IMR-90 (cell line): Measurements from ENCODE around the gene ADAMTS17. TPM values are rescaled to one million over a fixed set of nuclear protein-coding genes. Genes with fewer than 3 reads are reported as not detected.

Experiments used
- ATAC-seq: fragments of 200-7000 bp; cut with Tn5 transposase; 2 replicates; pipeline ENCODE4 v1.9.1; 2020; ENCODE audit warnings: low read depth, mild to moderate bottlenecking, moderate library complexity
- BruUV-seq: library from RNA; stranded (reverse); fragments of 400-500 nt; replicated peaks from 2 replicates; lab custom pipeline; 2021; lab: Mats Ljungman, UMichigan
- CTCF ChIA-PET: fragments of 300-600 bp; formaldehyde crosslinking; extraction: SDS; loops from one replicate; lab custom pipeline; 2021; ENCODE audit warnings: antibody characterized with exemption; lab: Yijun Ruan, JAX
- POLR2A ChIA-PET: fragments of 300-600 bp; sonication (Branson Sonifier 250); formaldehyde crosslinking; loops from one replicate; lab custom pipeline; 2022; ENCODE audit warnings: antibody characterized with exemption; ENCODE audit not compliant: unreplicated experiment; lab: Charles Lee
- DNase-seq: peaks from one replicate; pipeline ENCODE4 v3.0.0; 2013
- H2AFZ ChIP-seq: replicated peaks from 2 replicates; pipeline ENCODE3; 2013; ENCODE audit warnings: low read length, mild to moderate bottlenecking; ENCODE audit not compliant: poor library complexity
- H2AK5ac ChIP-seq: 2 replicates; pipeline ENCODE4 v1.6.1; 2013; ENCODE audit warnings: low read depth, low read length, inconsistent platforms
- H2AK9ac ChIP-seq: replicated peaks from 2 replicates; pipeline ENCODE3; 2013; ENCODE audit warnings: mild to moderate bottlenecking, low read depth, low read length, moderate library complexity; ENCODE audit not compliant: poor library complexity
- H2BK120ac ChIP-seq: 2 replicates; pipeline ENCODE4 v1.6.1; 2013; ENCODE audit warnings: low read depth, low read length, inconsistent platforms
- H2BK15ac ChIP-seq: 3 replicates; pipeline ENCODE4 v1.6.1; 2013; ENCODE audit warnings: low read depth, low read length, inconsistent platforms
- H2BK20ac ChIP-seq: 2 replicates; pipeline ENCODE4 v1.6.1; 2013; ENCODE audit warnings: low read depth, mild to moderate bottlenecking, inconsistent platforms, low read length, moderate library complexity
- H2BK5ac ChIP-seq: 2 replicates; pipeline ENCODE4 v1.6.1; 2013; ENCODE audit warnings: mild to moderate bottlenecking, low read depth, low read length, inconsistent platforms; ENCODE audit not compliant: poor library complexity, severe bottlenecking
- H3K14ac ChIP-seq: replicated peaks from 2 replicates; pipeline ENCODE4 v1.6.1; 2013; ENCODE audit warnings: low read depth, low read length, inconsistent platforms
- H3K18ac ChIP-seq: 2 replicates; pipeline ENCODE4 v1.6.1; 2013; ENCODE audit warnings: low read depth, low read length, control low read depth
- H3K23ac ChIP-seq: 2 replicates; pipeline ENCODE4 v1.6.1; 2013; ENCODE audit warnings: low read depth, low read length, inconsistent platforms
- H3K27ac ChIP-seq: 2 replicates; pipeline ENCODE4 v1.5.1; 2013; ENCODE audit warnings: mild to moderate bottlenecking, control low read depth, low read length; ENCODE audit not compliant: insufficient read depth
- H3K27me3 ChIP-seq: 2 replicates; pipeline ENCODE4 v1.6.1; 2013; ENCODE audit warnings: low read length; ENCODE audit not compliant: control insufficient read depth, insufficient read depth
- H3K36me3 ChIP-seq: 2 replicates; pipeline ENCODE4 v1.6.1; 2013; ENCODE audit warnings: low read length, mixed read lengths; ENCODE audit not compliant: control insufficient read depth, insufficient read depth
- H3K4ac ChIP-seq: 2 replicates; pipeline ENCODE4 v1.6.1; 2013; ENCODE audit warnings: low read depth, low read length, inconsistent platforms
- H3K4me1 ChIP-seq: 2 replicates; pipeline ENCODE4 v1.6.1; 2013; ENCODE audit warnings: low read length, mixed read lengths; ENCODE audit not compliant: control insufficient read depth, insufficient read depth
- H3K4me2 ChIP-seq: 2 replicates; pipeline ENCODE4 v1.6.1; 2013; ENCODE audit warnings: low read depth, mild to moderate bottlenecking, control low read depth, low read length, moderate library complexity
- H3K4me3 ChIP-seq: 2 replicates; pipeline ENCODE4 v1.5.1; 2013; ENCODE audit warnings: low read depth, mild to moderate bottlenecking, control low read depth, low read length, moderate library complexity; ENCODE audit not compliant: insufficient read depth
- H3K56ac ChIP-seq: 2 replicates; pipeline ENCODE4 v1.6.1; 2013; ENCODE audit warnings: low read length, inconsistent platforms; ENCODE audit not compliant: insufficient read depth; ENCODE audit errors: extremely low read depth
- H3K79me1 ChIP-seq, 2 experiments: 2 replicates each; pipeline ENCODE4 v1.6.1; 2013; ENCODE audit warnings: low read length in 2 of 2, inconsistent platforms in 1 of 2, low read depth in 1 of 2
- H3K9ac ChIP-seq: 2 replicates; pipeline ENCODE4 v1.6.1; 2013; ENCODE audit warnings: low read depth, low read length, control low read depth
- H3K9me1 ChIP-seq: 2 replicates; pipeline ENCODE4 v1.6.1; 2013; ENCODE audit warnings: low read length, inconsistent platforms; ENCODE audit not compliant: insufficient read depth
- H3K9me3 ChIP-seq: 2 replicates; pipeline ENCODE4 v1.6.1; 2013; ENCODE audit warnings: low read length; ENCODE audit not compliant: control insufficient read depth, insufficient read depth
- H4K20me1 ChIP-seq: 2 replicates; pipeline ENCODE4 v1.6.1; 2013; ENCODE audit warnings: low read length, inconsistent platforms; ENCODE audit not compliant: insufficient read depth
- H4K5ac ChIP-seq: 2 replicates; pipeline ENCODE4 v1.6.1; 2013; ENCODE audit warnings: mild to moderate bottlenecking, low read depth, low read length, control low read depth
- H4K8ac ChIP-seq, 2 experiments: 2 replicates each; pipeline ENCODE4 v1.6.1; 2013; ENCODE audit warnings: low read depth in 2 of 2, low read length in 2 of 2, control low read depth in 1 of 2, inconsistent platforms in 1 of 2
- H4K91ac ChIP-seq: 2 replicates; pipeline ENCODE4 v1.6.1; 2013; ENCODE audit warnings: low read depth, low read length, inconsistent platforms; ENCODE audit not compliant: insufficient read depth
- BHLHE40 ChIP-seq: fragments of 150-350 bp; IDR thresholded peaks from 2 replicates; pipeline ENCODE4 v1.6.1; 2016; ENCODE audit warnings: mild to moderate bottlenecking, low read depth, low read length
- CEBPB ChIP-seq: IDR thresholded peaks from 2 replicates; pipeline ENCODE4 v1.6.1; 2012; ENCODE audit warnings: low read depth, low read length, improper control_type of control experiment
- CHD1 ChIP-seq: IDR thresholded peaks from 2 replicates; pipeline ENCODE4 v1.6.1; 2012; ENCODE audit warnings: low read depth, low read length, improper control_type of control experiment
- FOS ChIP-seq: fragments of 150-350 bp; IDR thresholded peaks from 2 replicates; pipeline ENCODE4 v1.6.1; 2016; ENCODE audit warnings: low read depth, low read length
- MAFK ChIP-seq: IDR thresholded peaks from 2 replicates; pipeline ENCODE4 v1.6.1; 2012; ENCODE audit warnings: low read depth, low read length, improper control_type of control experiment
- MAZ ChIP-seq: IDR thresholded peaks from 2 replicates; pipeline ENCODE4 v1.6.1; 2012; ENCODE audit warnings: low read depth, mild to moderate bottlenecking, low read length, improper control_type of control experiment, moderate library complexity, borderline replicate concordance
- MXI1 ChIP-seq: IDR thresholded peaks from 2 replicates; pipeline ENCODE4 v1.6.1; 2012; ENCODE audit warnings: low read depth, mild to moderate bottlenecking, low read length, moderate library complexity, borderline replicate concordance
- NFE2L2 ChIP-seq: fragments of 150-350 bp; IDR thresholded peaks from 2 replicates; pipeline ENCODE4 v1.6.1; 2016; ENCODE audit warnings: low read depth, mild to moderate bottlenecking, low read length
- POLR2A ChIP-seq: IDR thresholded peaks from 2 replicates; pipeline ENCODE4 v1.6.1; 2012; ENCODE audit warnings: mild to moderate bottlenecking, low read depth, low read length
- RAD21 ChIP-seq: IDR thresholded peaks from 2 replicates; pipeline ENCODE4 v1.6.1; 2012; ENCODE audit warnings: low read length, improper control_type of control experiment
- RCOR1 ChIP-seq: IDR thresholded peaks from 2 replicates; pipeline ENCODE4 v1.6.1; 2012; ENCODE audit warnings: mild to moderate bottlenecking, low read length, improper control_type of control experiment; ENCODE audit not compliant: insufficient replicate concordance
- RFX5 ChIP-seq: IDR thresholded peaks from 2 replicates; pipeline ENCODE4 v1.8.0; 2012; ENCODE audit warnings: low read depth, mild to moderate bottlenecking, low read length, moderate library complexity
- SMC3 ChIP-seq: fragments of 150-350 bp; IDR thresholded peaks from 2 replicates; pipeline ENCODE4 v1.6.1; 2016; ENCODE audit warnings: low read depth, mild to moderate bottlenecking, antibody characterized with exemption, low read length, moderate library complexity
- WGBS, 2 experiments: methylation state at CpG; one replicate each; pipeline versions ENCODE4 v1.1.5 to v1.1.7; 2013; ENCODE audit warnings: missing lambda C conversion rate in 2 of 2; ENCODE audit not compliant: insufficient read length in 1 of 2; ENCODE audit errors: extremely low coverage in 2 of 2; 5-methylcytosine and 5-hydroxymethylcytosine counted together
- dilution Hi-C: fragments of 300-500 bp; cut with HindIII; formaldehyde crosslinking; loops from one replicate; pipeline ENCODE4 v1.14.3; 2018; ENCODE audit warnings: low sequenced_read_pairs; ENCODE audit not compliant: unreplicated experiment
- in situ Hi-C: fragments of 300-500 bp; cut with MboI; formaldehyde crosslinking; loops from 3 replicates; pipeline ENCODE4 v1.14.3; 2019; ENCODE audit warnings: low sequenced_read_pairs, inconsistent platforms, mixed read lengths
- intact Hi-C: fragments of 100-400 bp; cut with micrococcal nuclease; formaldehyde crosslinking; loops from 2 replicates; pipeline ENCODE4 v1.10.0; 2022
- polyA plus RNA-seq, 3 experiments: library from polyadenylated mRNA; depleted of rRNA; stranded (reverse); fragments of >200 nt; gene quantifications; 2 replicates each; pipeline ENCODE4 v1.2.3, GENCODE V29; 2012; ENCODE audit warnings: low replicate concordance in 1 of 3
- total RNA-seq: library from RNA; depleted of rRNA; stranded (reverse); fragments of >200 nt; gene quantifications from 2 replicates; pipeline ENCODE4 v1.2.3, GENCODE V29; 2012
- TF ChIP-seq, protein P1 (sequence below): fragments of 150-350 bp; IDR thresholded peaks from 2 replicates; pipeline ENCODE4 v1.6.1; 2017; ENCODE audit warnings: mild to moderate bottlenecking, antibody characterized with exemption, low read length, low read depth
- TF ChIP-seq, protein P2 (sequence below): conservative IDR thresholded peaks from 2 replicates; pipeline ENCODE4 v1.5.1; 2012; ENCODE audit warnings: mild to moderate bottlenecking, low read depth, low read length, improper control_type of control experiment
- TF ChIP-seq, protein P3 (sequence below): fragments of 150-350 bp; IDR thresholded peaks from 2 replicates; pipeline ENCODE4 v1.6.1; 2016; ENCODE audit warnings: low read depth, mild to moderate bottlenecking, low read length, moderate library complexity, borderline replicate concordance

The ADAMTS17 gene
- total and polyA plus RNA-seq, 2 of the 4 experiments (the other 2 are of a cell fraction), result 0.03 TPM; not detected in 1

- Histone ChIP-seq H2BK5ac (no peak overlapping the region), H4K8ac (no peak overlapping the region), H3K14ac (no peak overlapping the region), H2AK5ac (no peak overlapping the region), H2AFZ (no peak overlapping the region), H3K4ac (no peak overlapping the region), H4K20me1 (no peaks in the 10 kb centered on the region), H3K18ac (no peak overlapping the region), H3K23ac (no peak overlapping the region), H3K4me2 (no peak overlapping the region), H3K56ac (no peak overlapping the region), H2BK15ac (no peak overlapping the region), H3K9ac (no peak overlapping the region), H2BK20ac (no peak overlapping the region), H3K9me3 (peaks cover 51% of the 10 kb centered on the region), H3K4me1 (no peaks in the 10 kb centered on the region), H3K4me3 (no peak overlapping the region), H3K9me1 (no peaks in the 10 kb centered on the region), H3K79me1 (no peaks in the 10 kb centered on the region), H2BK120ac (no peak overlapping the region), H4K91ac (no peak overlapping the region), H2AK9ac (no peak overlapping the region), H3K36me3 (no peaks in the 10 kb centered on the region), H3K27ac (no peak overlapping the region), H4K5ac (no peak overlapping the region), H3K27me3 (no peaks in the 10 kb centered on the region)
- intact Hi-C loops (no loop called here), in situ Hi-C loops (no loop called here), dilution Hi-C loops (no loop called here)
- ChIA-PET POLR2A (no interaction called here), CTCF (no interaction called here)
- DNase-seq (no peak), ATAC-seq (no peak)
- 50% methylated on average over 2 of the region's 11 CpGs; no CpG with 5 or more reads in 1 of the 2 experiments for WGBS, 2 experiments
- no peak for TF ChIP-seq FOS
- TF ChIP-seq BHLHE40, result no peak
- TF ChIP-seq, protein P1, sequence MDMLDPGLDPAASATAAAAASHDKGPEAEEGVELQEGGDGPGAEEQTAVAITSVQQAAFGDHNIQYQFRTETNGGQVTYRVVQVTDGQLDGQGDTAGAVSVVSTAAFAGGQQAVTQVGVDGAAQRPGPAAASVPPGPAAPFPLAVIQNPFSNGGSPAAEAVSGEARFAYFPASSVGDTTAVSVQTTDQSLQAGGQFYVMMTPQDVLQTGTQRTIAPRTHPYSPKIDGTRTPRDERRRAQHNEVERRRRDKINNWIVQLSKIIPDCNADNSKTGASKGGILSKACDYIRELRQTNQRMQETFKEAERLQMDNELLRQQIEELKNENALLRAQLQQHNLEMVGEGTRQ, result no peak
- TF ChIP-seq NFE2L2, result no peak
- TF ChIP-seq, protein P2, sequence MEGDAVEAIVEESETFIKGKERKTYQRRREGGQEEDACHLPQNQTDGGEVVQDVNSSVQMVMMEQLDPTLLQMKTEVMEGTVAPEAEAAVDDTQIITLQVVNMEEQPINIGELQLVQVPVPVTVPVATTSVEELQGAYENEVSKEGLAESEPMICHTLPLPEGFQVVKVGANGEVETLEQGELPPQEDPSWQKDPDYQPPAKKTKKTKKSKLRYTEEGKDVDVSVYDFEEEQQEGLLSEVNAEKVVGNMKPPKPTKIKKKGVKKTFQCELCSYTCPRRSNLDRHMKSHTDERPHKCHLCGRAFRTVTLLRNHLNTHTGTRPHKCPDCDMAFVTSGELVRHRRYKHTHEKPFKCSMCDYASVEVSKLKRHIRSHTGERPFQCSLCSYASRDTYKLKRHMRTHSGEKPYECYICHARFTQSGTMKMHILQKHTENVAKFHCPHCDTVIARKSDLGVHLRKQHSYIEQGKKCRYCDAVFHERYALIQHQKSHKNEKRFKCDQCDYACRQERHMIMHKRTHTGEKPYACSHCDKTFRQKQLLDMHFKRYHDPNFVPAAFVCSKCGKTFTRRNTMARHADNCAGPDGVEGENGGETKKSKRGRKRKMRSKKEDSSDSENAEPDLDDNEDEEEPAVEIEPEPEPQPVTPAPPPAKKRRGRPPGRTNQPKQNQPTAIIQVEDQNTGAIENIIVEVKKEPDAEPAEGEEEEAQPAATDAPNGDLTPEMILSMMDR, result no peak
- no peak for TF ChIP-seq RFX5
- TF ChIP-seq RAD21, result no peak
- TF ChIP-seq CHD1, result no peak
- no peak for TF ChIP-seq RCOR1
- no peak for TF ChIP-seq SMC3
- no peak for TF ChIP-seq MAFK
- TF ChIP-seq, protein P3, sequence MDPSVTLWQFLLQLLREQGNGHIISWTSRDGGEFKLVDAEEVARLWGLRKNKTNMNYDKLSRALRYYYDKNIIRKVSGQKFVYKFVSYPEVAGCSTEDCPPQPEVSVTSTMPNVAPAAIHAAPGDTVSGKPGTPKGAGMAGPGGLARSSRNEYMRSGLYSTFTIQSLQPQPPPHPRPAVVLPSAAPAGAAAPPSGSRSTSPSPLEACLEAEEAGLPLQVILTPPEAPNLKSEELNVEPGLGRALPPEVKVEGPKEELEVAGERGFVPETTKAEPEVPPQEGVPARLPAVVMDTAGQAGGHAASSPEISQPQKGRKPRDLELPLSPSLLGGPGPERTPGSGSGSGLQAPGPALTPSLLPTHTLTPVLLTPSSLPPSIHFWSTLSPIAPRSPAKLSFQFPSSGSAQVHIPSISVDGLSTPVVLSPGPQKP, result no peak
- TF ChIP-seq MXI1, result no peak
- TF ChIP-seq POLR2A, result no peak
- no peak for TF ChIP-seq CEBPB
- no peak for TF ChIP-seq MAZ
- BruUV-seq, result no TSS peak
Observed at GRCh38 chr15:100245855-100246254, 95.9 kb downstream of the ADAMTS17 start.
